ENCODE measurements around the gene GAPDHS. TPM values are rescaled to one million over a fixed set of nuclear protein-coding genes. Genes with fewer than 3 reads are reported as not detected.

GAPDHS gene
- total RNA-seq, 1 donor from 2014 or later = not detected

DNA sequence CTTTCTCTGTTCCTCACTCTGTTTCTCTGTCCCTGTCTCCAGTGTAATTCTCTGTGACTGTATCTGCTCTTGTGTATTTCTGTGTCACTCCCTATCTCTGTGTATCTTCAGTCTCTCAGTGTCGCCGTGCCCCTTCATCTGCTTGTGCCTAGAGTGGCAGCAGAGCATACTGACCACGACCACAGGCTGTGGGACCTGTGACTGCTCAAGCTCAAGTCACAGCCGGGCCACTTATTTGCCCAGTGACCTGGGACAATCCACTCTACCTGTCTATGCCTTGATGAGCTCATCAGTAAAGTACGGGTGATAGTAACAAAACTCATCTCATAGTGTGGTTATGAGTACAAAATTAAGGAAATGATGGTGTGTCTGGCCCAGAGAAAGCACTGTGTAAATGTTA is 20.8 kb downstream of the GAPDHS start:
- Mint-ChIP-seq H3K4me3 (no peak overlapping the region), H3K4me1 (peaks cover 18% of the 10 kb centered on the region), H3K9me3 (no peaks in the 10 kb centered on the region), H3K27me3 (ENCODE audit: insufficient read depth, low read depth) (peaks cover 17% of the 10 kb centered on the region), H3K36me3 (peaks cover 3% of the 10 kb centered on the region), H3K27ac (no peak overlapping the region)
- H3K27ac ChIP-seq = no peak overlapping the region
- no peak for DNase-seq (ENCODE audit: low spot score)
- H2AFZ ChIP-seq (replicated peaks) = no peak overlapping the region
- no peaks in the 10 kb centered on the region for H3K9me3 ChIP-seq (ENCODE audit: low read depth)
- peaks cover 7% of the 10 kb centered on the region for H4K20me1 ChIP-seq (ENCODE audit: low read depth)
- H3K79me2 ChIP-seq (ENCODE audit: low read depth) = no peaks in the 10 kb centered on the region
- TF ChIP-seq EZH2phosphoT487 (IDR thresholded peaks at IDR 0.05) (no peak), EZH2 (IDR thresholded peaks at IDR 0.05) (no peak)
- TF ChIP-seq, protein P1, sequence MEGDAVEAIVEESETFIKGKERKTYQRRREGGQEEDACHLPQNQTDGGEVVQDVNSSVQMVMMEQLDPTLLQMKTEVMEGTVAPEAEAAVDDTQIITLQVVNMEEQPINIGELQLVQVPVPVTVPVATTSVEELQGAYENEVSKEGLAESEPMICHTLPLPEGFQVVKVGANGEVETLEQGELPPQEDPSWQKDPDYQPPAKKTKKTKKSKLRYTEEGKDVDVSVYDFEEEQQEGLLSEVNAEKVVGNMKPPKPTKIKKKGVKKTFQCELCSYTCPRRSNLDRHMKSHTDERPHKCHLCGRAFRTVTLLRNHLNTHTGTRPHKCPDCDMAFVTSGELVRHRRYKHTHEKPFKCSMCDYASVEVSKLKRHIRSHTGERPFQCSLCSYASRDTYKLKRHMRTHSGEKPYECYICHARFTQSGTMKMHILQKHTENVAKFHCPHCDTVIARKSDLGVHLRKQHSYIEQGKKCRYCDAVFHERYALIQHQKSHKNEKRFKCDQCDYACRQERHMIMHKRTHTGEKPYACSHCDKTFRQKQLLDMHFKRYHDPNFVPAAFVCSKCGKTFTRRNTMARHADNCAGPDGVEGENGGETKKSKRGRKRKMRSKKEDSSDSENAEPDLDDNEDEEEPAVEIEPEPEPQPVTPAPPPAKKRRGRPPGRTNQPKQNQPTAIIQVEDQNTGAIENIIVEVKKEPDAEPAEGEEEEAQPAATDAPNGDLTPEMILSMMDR (IDR thresholded peaks at IDR 0.05) = no peak
- no peak overlapping the region for H3K4me2 ChIP-seq
- H3K9ac ChIP-seq = no peak overlapping the region
- no peak overlapping the region for H3K4me3 ChIP-seq
- no peaks in the 10 kb centered on the region for H3K36me3 ChIP-seq
- peaks cover 11% of the 10 kb centered on the region for H3F3A ChIP-seq (ENCODE audit: low read depth)
- H3K27me3 ChIP-seq = peaks cover 36% of the 10 kb centered on the region
- H3K4me1 ChIP-seq = no peaks in the 10 kb centered on the region

GRCh38 chr19:35555301-35556005 is 22.2 kb downstream of the GAPDHS start:
- no peaks in the 10 kb centered on the region for H3K4me1 ChIP-seq
- no peaks in the 10 kb centered on the region for H3K79me2 ChIP-seq (ENCODE audit: low read depth)
- H3K4me3 ChIP-seq = no peak overlapping the region
- H3K4me1 Mint-ChIP-seq = peaks cover 15% of the 10 kb centered on the region
- H3K27ac ChIP-seq = no peak overlapping the region
- H3K36me3 Mint-ChIP-seq = no peaks in the 10 kb centered on the region
- peak overlapping the region; percentile 3 for H3K27ac Mint-ChIP-seq
- no peaks in the 10 kb centered on the region for H4K20me1 ChIP-seq (ENCODE audit: low read depth)
- TF ChIP-seq, protein P1 (IDR thresholded peaks at IDR 0.05) = peak; percentile 57
- TF ChIP-seq EZH2phosphoT487 (IDR thresholded peaks at IDR 0.05) = no peak
- TF ChIP-seq EZH2 (IDR thresholded peaks at IDR 0.05) = no peak
- DNase-seq (ENCODE audit: low spot score) = peak; percentile 75
- no peak overlapping the region for H3K4me2 ChIP-seq
- H3K4me3 Mint-ChIP-seq = peak overlapping the region; percentile 44
- peaks cover 49% of the 10 kb centered on the region for H3K27me3 ChIP-seq
- H3K9ac ChIP-seq = no peak overlapping the region
- peaks cover 30% of the 10 kb centered on the region for H3K27me3 Mint-ChIP-seq (ENCODE audit: insufficient read depth, low read depth)
- peaks cover 11% of the 10 kb centered on the region for H3F3A ChIP-seq (ENCODE audit: low read depth)
- H2AFZ ChIP-seq (replicated peaks) = no peak overlapping the region
- no peaks in the 10 kb centered on the region for H3K36me3 ChIP-seq
- H3K9me3 ChIP-seq (ENCODE audit: low read depth) = no peaks in the 10 kb centered on the region
- no peaks in the 10 kb centered on the region for H3K9me3 Mint-ChIP-seq

DNA sequence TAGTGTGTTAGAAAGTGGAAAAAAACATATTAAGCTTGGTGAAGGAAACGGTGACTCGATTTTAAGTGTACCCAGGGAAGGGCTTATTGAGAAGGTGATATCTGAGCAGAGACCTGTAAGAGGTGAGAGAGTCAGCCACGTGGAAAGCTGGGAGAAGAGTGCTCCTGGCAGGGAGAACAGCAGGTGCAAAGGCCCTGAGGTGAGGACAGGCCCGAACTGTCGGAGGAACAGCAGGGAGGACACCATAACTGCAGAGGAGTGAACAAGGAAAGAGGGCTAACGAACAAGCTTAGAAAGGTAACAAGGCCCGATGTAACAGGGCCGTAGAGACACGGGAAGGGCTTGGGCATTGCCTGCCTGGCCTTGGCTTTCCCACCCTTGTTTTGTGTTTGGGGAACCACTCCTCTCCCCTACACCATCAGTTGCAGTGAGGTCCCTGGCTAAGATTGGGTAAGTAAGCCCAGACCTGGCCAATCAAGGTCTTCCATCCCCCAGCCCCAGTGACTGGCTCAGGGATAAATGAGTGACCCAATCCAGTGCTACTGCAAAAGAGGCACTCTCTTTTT is 22.9 kb downstream of the GAPDHS start:
- Histone ChIP-seq H3K4me1 (no peaks in the 10 kb centered on the region), H3K27me3 (peaks cover 56% of the 10 kb centered on the region), H3K9ac (no peak overlapping the region), H3K27ac (no peak overlapping the region), H3F3A (ENCODE audit: low read depth) (peaks cover 11% of the 10 kb centered on the region), H2AFZ (replicated peaks) (no peak overlapping the region), H3K4me2 (no peak overlapping the region), H4K20me1 (ENCODE audit: low read depth) (no peaks in the 10 kb centered on the region), H3K4me3 (no peak overlapping the region), H3K36me3 (no peaks in the 10 kb centered on the region), H3K9me3 (ENCODE audit: low read depth) (no peaks in the 10 kb centered on the region), H3K79me2 (ENCODE audit: low read depth) (no peaks in the 10 kb centered on the region)
- TF ChIP-seq EZH2phosphoT487 (IDR thresholded peaks at IDR 0.05) (no peak), EZH2 (IDR thresholded peaks at IDR 0.05) (no peak)
- TF ChIP-seq, protein P1 (IDR thresholded peaks at IDR 0.05) = no peak
- H3K4me1 Mint-ChIP-seq = peaks cover 11% of the 10 kb centered on the region
- no peaks in the 10 kb centered on the region for H3K9me3 Mint-ChIP-seq
- peak overlapping the region; percentile 3 for H3K27ac Mint-ChIP-seq
- no peaks in the 10 kb centered on the region for H3K36me3 Mint-ChIP-seq
- no peak for DNase-seq (ENCODE audit: low spot score)
- peak overlapping the region; percentile 60 for H3K4me3 Mint-ChIP-seq
- H3K27me3 Mint-ChIP-seq (ENCODE audit: insufficient read depth, low read depth) = peaks cover 35% of the 10 kb centered on the region
